ENCODE measurements around the gene TRIP12. TPM values are rescaled to one million over a fixed set of nuclear protein-coding genes. Genes with fewer than 3 reads are reported as not detected.

TRIP12 gene
- total and polyA plus RNA-seq, 12 donors = 15.6 to 247 (median 198) TPM

DNA sequence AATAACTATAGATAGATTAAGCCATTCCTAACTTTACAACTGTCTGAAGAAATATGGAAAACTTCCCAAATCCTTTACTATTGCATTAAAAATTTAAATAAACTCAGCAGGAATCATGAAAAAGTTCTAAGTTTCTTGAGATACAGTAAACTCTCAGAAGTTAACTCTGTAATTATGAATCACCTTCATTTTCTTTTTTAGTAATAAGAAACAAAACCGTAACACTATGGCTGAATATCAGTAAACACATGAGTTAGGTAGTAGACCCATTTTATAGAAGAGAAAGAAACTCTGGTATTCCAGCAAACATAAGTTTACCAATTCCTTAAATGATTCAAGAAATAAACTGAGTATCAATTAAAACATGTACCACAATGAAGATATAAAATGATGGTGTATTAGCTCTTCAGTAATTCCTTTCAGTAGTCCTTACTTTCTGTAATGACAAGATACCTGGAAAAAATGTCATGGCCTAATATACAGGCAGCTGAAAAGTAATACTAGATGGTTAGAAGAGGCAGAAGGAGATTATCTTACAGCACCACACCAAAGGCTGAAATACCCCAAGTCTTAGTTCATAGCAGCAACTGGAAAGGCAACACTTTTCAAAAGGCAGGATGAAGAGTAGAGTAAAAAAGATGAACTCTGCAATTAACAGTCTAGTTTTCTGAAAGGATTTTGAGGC is 11.5 kb downstream of the TRIP12 start:
- Histone ChIP-seq H3K36me3 (peaks cover 0 to 44% (median 10%) of the 10 kb centered on the region in 9 donors), H3K4me1 (peaks cover 2 to 85% (median 62%) of the 10 kb centered on the region in 9 donors), H3K27ac (peak overlapping the region in 1 of 10 donors; percentile 19), H3K4me3 (no peak overlapping the region), H3K27me3 (no peaks in the 10 kb centered on the region), H3K9me3 (no peaks in the 10 kb centered on the region)
- DNase-seq (no peak), ATAC-seq (no peak)
- 93 to 95% methylated on average over 1 of the region's 1 CpG for WGBS, 2 donors
- intact Hi-C loops (cut with DNase I) = loop anchor here in 3 of 10 donors (5.0 to 10.0 kb wide), 3 partner anchors 105 to 128 kb away; no protein-coding TSS in a partner anchor
- TF ChIP-seq, protein P1, sequence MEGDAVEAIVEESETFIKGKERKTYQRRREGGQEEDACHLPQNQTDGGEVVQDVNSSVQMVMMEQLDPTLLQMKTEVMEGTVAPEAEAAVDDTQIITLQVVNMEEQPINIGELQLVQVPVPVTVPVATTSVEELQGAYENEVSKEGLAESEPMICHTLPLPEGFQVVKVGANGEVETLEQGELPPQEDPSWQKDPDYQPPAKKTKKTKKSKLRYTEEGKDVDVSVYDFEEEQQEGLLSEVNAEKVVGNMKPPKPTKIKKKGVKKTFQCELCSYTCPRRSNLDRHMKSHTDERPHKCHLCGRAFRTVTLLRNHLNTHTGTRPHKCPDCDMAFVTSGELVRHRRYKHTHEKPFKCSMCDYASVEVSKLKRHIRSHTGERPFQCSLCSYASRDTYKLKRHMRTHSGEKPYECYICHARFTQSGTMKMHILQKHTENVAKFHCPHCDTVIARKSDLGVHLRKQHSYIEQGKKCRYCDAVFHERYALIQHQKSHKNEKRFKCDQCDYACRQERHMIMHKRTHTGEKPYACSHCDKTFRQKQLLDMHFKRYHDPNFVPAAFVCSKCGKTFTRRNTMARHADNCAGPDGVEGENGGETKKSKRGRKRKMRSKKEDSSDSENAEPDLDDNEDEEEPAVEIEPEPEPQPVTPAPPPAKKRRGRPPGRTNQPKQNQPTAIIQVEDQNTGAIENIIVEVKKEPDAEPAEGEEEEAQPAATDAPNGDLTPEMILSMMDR (IDR thresholded peaks at IDR 0.05) = no peak

DNA sequence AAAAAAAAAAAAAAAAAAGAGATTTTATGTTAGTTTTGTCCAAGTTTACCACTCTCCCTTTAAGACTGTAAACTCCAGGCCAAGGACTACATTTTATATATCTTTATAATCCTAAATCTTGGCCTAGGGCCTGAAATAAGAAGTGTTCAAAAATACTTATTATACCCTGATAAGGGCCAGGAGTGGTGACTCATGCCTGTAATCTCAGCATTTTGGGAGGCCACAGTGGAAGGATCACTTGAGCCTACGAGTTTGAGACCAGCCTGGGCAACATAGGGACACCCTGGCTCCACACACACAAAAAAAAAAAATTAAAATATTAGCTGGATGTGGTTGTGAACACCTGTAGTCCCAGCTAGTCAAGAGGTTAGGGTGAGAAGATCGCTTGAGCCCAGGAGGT is 12.7 kb downstream of the TRIP12 start:
- peaks cover 0 to 85% (median 50%) of the 10 kb centered on the region in 9 donors for H3K4me1 ChIP-seq
- ATAC-seq = peak in 3 of 8 donors; percentile 25 to 63 (median 30)
- H3K36me3 ChIP-seq = peaks cover 0 to 56% (median 10%) of the 10 kb centered on the region in 9 donors
- intact Hi-C loops (cut with DNase I) = no loop called here
- DNase-seq = no peak
- no peak overlapping the region for H3K27ac ChIP-seq
- H3K27me3 ChIP-seq = no peaks in the 10 kb centered on the region
- H3K9me3 ChIP-seq = no peaks in the 10 kb centered on the region
- H3K4me3 ChIP-seq = no peak overlapping the region
- TF ChIP-seq, protein P1 (IDR thresholded peaks at IDR 0.05) = no peak
- 65 to 66% methylated on average over 2 of the region's 2 CpGs for WGBS, 2 donors

DNA sequence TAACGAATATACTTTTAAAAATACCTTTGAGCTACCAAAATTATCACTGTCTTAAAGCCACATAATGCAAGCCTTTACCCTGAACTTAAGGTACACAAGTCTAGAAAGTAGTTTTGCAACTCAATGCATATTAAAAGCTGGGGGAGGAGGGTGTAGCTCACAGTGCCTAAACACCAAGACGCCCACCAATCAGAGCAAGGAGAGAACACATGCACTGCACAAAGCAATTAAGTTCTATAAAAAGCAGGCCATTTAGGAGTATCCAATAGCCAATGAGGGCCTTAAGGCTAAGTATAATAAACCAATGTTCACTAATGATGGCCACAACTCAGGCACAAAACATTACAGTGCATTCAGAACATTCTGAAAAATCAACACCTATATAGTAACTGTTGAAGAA is 16.2 kb downstream of the TRIP12 start:
- Histone ChIP-seq H3K9me3 (no peaks in the 10 kb centered on the region), H3K4me3 (no peak overlapping the region), H3K27me3 (no peaks in the 10 kb centered on the region), H3K27ac (no peak overlapping the region), H3K36me3 (peaks cover 0 to 76% (median 10%) of the 10 kb centered on the region in 9 donors), H3K4me1 (peaks cover 0 to 73% (median 31%) of the 10 kb centered on the region in 9 donors)
- no peak for DNase-seq
- TF ChIP-seq, protein P1 (IDR thresholded peaks at IDR 0.05) = no peak
- intact Hi-C loops (cut with DNase I) = no loop called here
- WGBS, 2 donors = 84 to 85% methylated on average over 2 of the region's 2 CpGs
- ATAC-seq = no peak

DNA sequence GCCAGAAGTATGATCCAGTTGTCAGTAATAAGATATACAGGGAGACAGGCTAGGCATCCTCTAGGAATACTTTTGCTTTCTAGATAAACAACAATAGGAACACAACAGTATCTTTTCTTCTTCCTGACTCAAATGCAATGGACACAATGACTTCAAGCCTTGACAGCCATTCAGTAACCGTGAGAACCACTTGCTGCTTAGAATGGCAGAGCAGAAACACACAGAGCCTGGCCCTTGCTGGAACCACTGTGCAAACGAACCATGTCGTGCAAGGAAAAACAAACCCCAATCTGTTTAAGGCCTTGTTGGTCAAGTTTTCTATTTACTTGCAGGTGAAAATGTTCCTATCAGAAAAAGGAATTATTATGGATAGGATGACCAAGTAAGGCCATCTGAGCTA is 18.8 kb downstream of the TRIP12 start:
- DNase-seq (no peak), ATAC-seq (no peak)
- H3K4me1 ChIP-seq = peaks cover 0 to 68% (median 27%) of the 10 kb centered on the region in 9 donors
- no peak overlapping the region for H3K27ac ChIP-seq
- WGBS, 2 donors = 73 to 84% methylated on average over 3 of the region's 3 CpGs
- H3K27me3 ChIP-seq = no peaks in the 10 kb centered on the region
- intact Hi-C loops (cut with DNase I) = no loop called here
- TF ChIP-seq, protein P1 (IDR thresholded peaks at IDR 0.05) = no peak
- H3K9me3 ChIP-seq = no peaks in the 10 kb centered on the region
- no peak overlapping the region for H3K4me3 ChIP-seq
- peaks cover 0 to 73% (median 7%) of the 10 kb centered on the region in 9 donors for H3K36me3 ChIP-seq
